ENCODE results near the gene PNPLA1.

DNA sequence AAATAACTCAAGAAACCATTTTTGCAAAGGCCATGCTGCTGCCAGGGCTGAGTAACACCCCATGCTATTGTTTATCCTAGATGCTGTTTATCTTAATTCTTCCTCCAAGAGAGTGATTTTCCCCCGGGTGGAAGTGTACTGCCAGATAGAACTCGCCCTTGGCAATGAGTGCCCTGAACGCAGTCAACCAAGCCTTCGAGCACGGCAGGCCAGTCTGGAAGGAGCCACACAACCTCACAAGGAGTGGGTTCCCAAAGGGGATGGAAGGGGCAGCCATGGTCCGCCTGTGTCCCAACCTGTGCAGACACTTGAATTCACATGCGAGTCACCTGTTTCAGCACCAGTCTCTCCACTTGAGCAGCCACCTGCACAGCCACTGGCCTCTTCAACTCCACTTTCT lies 31.9 kb downstream of the PNPLA1 start:
- TF ChIP-seq, protein P1, sequence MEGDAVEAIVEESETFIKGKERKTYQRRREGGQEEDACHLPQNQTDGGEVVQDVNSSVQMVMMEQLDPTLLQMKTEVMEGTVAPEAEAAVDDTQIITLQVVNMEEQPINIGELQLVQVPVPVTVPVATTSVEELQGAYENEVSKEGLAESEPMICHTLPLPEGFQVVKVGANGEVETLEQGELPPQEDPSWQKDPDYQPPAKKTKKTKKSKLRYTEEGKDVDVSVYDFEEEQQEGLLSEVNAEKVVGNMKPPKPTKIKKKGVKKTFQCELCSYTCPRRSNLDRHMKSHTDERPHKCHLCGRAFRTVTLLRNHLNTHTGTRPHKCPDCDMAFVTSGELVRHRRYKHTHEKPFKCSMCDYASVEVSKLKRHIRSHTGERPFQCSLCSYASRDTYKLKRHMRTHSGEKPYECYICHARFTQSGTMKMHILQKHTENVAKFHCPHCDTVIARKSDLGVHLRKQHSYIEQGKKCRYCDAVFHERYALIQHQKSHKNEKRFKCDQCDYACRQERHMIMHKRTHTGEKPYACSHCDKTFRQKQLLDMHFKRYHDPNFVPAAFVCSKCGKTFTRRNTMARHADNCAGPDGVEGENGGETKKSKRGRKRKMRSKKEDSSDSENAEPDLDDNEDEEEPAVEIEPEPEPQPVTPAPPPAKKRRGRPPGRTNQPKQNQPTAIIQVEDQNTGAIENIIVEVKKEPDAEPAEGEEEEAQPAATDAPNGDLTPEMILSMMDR (conservative IDR thresholded peaks at IDR 0.05): no peak
- no peak for TF ChIP-seq EZH2 (IDR thresholded peaks at IDR 0.05; ENCODE audit: low read depth)
